C4-2B (cell line): ENCODE results near the gene A4GALT.

Source experiments
- ZFX ChIP-seq: fragments of 450-650 bp; IDR thresholded peaks from 2 replicates; pipeline ENCODE4 v1.6.1; 2017
- TF ChIP-seq, protein P1 (sequence below): fragments of 450-650 bp; conservative IDR thresholded peaks from 2 replicates; pipeline ENCODE4 v1.5.1; 2017; ENCODE audit warnings: mild to moderate bottlenecking

DNA sequence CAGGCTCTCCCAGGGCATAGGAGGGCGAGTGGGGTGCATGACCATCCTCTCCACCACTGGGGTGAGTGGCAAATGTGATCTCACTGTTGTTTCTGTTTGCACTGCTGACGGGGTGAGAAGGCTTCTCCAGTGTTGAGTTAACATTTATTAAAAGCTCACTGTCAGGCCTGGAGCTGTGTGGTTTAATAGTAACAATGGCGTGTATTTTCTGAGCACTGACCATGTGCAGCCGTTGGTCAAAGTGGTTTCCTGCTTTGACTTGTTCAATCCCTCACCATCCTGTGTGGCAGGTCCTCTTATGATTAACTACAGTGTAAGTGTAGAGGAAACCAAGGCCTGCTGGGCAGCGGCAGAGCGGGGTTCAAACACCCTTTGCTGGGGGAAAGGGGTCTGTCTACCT is 4.4 kb downstream of the A4GALT start:
- TF ChIP-seq, protein P1, sequence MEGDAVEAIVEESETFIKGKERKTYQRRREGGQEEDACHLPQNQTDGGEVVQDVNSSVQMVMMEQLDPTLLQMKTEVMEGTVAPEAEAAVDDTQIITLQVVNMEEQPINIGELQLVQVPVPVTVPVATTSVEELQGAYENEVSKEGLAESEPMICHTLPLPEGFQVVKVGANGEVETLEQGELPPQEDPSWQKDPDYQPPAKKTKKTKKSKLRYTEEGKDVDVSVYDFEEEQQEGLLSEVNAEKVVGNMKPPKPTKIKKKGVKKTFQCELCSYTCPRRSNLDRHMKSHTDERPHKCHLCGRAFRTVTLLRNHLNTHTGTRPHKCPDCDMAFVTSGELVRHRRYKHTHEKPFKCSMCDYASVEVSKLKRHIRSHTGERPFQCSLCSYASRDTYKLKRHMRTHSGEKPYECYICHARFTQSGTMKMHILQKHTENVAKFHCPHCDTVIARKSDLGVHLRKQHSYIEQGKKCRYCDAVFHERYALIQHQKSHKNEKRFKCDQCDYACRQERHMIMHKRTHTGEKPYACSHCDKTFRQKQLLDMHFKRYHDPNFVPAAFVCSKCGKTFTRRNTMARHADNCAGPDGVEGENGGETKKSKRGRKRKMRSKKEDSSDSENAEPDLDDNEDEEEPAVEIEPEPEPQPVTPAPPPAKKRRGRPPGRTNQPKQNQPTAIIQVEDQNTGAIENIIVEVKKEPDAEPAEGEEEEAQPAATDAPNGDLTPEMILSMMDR = no peak
- no peak for TF ChIP-seq ZFX
